PC-3 (cell line): ENCODE data around the gene FAM227A.

Source experiments
- EZH2phosphoT487 ChIP-seq: fragments of 300-600 bp; sonication (generic); IDR thresholded peaks from 2 replicates; pipeline ENCODE4 v1.6.1; 2018; ENCODE audit warnings: mild to moderate bottlenecking, antibody characterized with exemption, low read length, borderline replicate concordance
- TF ChIP-seq, protein P1 (sequence below): fragments of 300-600 bp; sonication (generic); conservative IDR thresholded peaks from 2 replicates; pipeline ENCODE4 v1.5.1; 2017; ENCODE audit warnings: antibody characterized with exemption, low read depth, mild to moderate bottlenecking, low read length

DNA sequence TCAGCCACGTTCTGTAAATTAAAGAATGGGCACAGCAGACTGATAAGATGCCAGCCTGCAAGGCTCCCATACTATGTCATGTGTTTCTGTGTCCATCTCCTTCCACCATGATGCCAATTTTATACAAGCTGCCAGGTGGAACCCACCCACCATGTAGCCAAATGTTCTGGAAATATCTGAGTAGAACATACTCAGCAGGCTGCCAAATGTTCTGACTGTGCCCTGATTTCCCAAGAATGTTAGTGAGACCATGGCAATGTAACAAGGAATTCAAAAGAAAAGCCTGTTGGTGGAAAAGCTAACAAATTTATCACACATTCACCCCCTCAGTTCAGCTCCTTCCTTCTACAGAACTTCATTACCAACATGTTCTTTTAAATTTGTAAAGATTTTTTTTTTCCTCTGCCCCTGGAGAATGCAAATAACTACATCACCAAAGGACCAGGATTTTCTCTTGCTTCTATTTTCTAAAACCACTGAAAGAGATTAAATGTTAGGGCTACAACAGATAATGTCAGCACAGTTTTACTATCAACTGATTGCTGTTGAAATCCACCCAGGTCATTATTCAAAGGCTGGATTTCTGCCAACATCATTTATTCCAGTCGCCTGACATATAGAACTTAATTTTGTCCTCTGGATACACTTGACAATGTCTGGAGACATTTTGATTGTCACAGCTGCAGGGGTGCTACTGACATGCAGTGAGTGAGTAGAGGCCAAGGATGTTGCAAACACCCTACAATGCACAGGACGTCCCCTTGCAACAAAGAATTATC is 89.3 kb downstream of the FAM227A start:
- TF ChIP-seq EZH2phosphoT487: no peak
- TF ChIP-seq, protein P1, sequence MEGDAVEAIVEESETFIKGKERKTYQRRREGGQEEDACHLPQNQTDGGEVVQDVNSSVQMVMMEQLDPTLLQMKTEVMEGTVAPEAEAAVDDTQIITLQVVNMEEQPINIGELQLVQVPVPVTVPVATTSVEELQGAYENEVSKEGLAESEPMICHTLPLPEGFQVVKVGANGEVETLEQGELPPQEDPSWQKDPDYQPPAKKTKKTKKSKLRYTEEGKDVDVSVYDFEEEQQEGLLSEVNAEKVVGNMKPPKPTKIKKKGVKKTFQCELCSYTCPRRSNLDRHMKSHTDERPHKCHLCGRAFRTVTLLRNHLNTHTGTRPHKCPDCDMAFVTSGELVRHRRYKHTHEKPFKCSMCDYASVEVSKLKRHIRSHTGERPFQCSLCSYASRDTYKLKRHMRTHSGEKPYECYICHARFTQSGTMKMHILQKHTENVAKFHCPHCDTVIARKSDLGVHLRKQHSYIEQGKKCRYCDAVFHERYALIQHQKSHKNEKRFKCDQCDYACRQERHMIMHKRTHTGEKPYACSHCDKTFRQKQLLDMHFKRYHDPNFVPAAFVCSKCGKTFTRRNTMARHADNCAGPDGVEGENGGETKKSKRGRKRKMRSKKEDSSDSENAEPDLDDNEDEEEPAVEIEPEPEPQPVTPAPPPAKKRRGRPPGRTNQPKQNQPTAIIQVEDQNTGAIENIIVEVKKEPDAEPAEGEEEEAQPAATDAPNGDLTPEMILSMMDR: no peak
